ENCODE data around the gene SNRNP40.

GRCh38 chr1:31230378-31230777 is 66.2 kb downstream of the SNRNP40 start:
- TF ChIP-seq POLR2AphosphoS5 (IDR thresholded peaks at IDR 0.05; ENCODE audit: low read depth, low read length), result no peak
- no peak for TF ChIP-seq CTCF (IDR thresholded peaks at IDR 0.05)
- no peak for TF ChIP-seq MEF2A (IDR thresholded peaks at IDR 0.05; ENCODE audit: borderline replicate concordance, low read depth)
- no peak for TF ChIP-seq CHD2 (IDR thresholded peaks at IDR 0.05; ENCODE audit: low read length, partially characterized antibody)
- TF ChIP-seq PBX3 (IDR thresholded peaks at IDR 0.05), result no peak
- TF ChIP-seq MAX (IDR thresholded peaks at IDR 0.05; ENCODE audit: low read depth), result no peak
- TF ChIP-seq EZH2phosphoT487 (IDR thresholded peaks at IDR 0.05; ENCODE audit: borderline replicate concordance, low read depth), result no peak
- no peak for TF ChIP-seq TAF1 (IDR thresholded peaks at IDR 0.05; ENCODE audit: borderline replicate concordance, low read depth, low read length)
- no peak for TF ChIP-seq GABPA (IDR thresholded peaks at IDR 0.05; ENCODE audit: low read depth)
- no peak for TF ChIP-seq FOXM1 (IDR thresholded peaks at IDR 0.05; ENCODE audit: low read depth)
- no peak for TF ChIP-seq REST (IDR thresholded peaks at IDR 0.05; ENCODE audit: low read depth, low read length)
